HG03139 (cell line): ENCODE measurements around the gene KDM2B.
"Not testable (repeated sequence)": the region's sequence is repeated elsewhere in the genome, so short reads cannot be mapped to it uniquely, and the experiment has no call there.

ENCODE experiments used
- ATAC-seq: cut with Tn5 transposase; IDR thresholded peaks from one replicate; pipeline ENCODE4 v1.9.1; 2021; ENCODE audit not compliant: unreplicated experiment

Gene KDM2B

GRCh38 chr12:121507984-121508383, 72.8 kb downstream of the KDM2B start:
- ATAC-seq, result no peak

GRCh38 chr12:121507245-121507644, 73.6 kb downstream of the KDM2B start:
- no peak for ATAC-seq

GRCh38 chr12:121505513-121505912, 75.3 kb downstream of the KDM2B start:
- ATAC-seq, result no peak

- no peak for ATAC-seq
These were observed 76.3 kb downstream of the KDM2B start for GRCh38 chr12:121504505-121504904.

- no peak for ATAC-seq
These were observed 77.4 kb downstream of the KDM2B start for GRCh38 chr12:121503395-121503794.

GRCh38 chr12:121501946-121502345, 78.9 kb downstream of the KDM2B start:
- ATAC-seq, result no peak

- no peak for ATAC-seq
These were observed 80.7 kb downstream of the KDM2B start for GRCh38 chr12:121499929-121500793.

GRCh38 chr12:121495746-121496145, 85.1 kb downstream of the KDM2B start:
- ATAC-seq, result no peak

GRCh38 chr12:121494093-121494787, 86.6 kb downstream of the KDM2B start:
- no peak for ATAC-seq

- no peak for ATAC-seq
These were observed 90.2 kb downstream of the KDM2B start for GRCh38 chr12:121490401-121491281.

GRCh38 chr12:121489874-121490273, 90.9 kb downstream of the KDM2B start:
- ATAC-seq, result no peak

GRCh38 chr12:121484967-121485366, 95.9 kb downstream of the KDM2B start:
- ATAC-seq, result no peak

GRCh38 chr12:121484564-121484963, 96.3 kb downstream of the KDM2B start:
- ATAC-seq, result not testable (repeated sequence)

GRCh38 chr12:121483949-121484348, 96.9 kb downstream of the KDM2B start:
- no peak for ATAC-seq

- ATAC-seq, result no peak
These were observed 104.3 kb downstream of the KDM2B start for GRCh38 chr12:121476477-121476876.

GRCh38 chr12:121475279-121475678, 105.5 kb downstream of the KDM2B start:
- ATAC-seq, result no peak

GRCh38 chr12:121472150-121472905, 108.5 kb downstream of the KDM2B start:
- no peak for ATAC-seq

- ATAC-seq, result no peak
These were observed 110.1 kb downstream of the KDM2B start for GRCh38 chr12:121470751-121471150.

GRCh38 chr12:121468499-121468801, 112.4 kb downstream of the KDM2B start:
- ATAC-seq, result no peak

- ATAC-seq, result no peak
These were observed 113.0 kb downstream of the KDM2B start for GRCh38 chr12:121467638-121468498.
